Left colon (tissue), 2 donors: Measurements from ENCODE around the gene HTR4. TPM values are rescaled to one million over a fixed set of nuclear protein-coding genes. Genes with fewer than 3 reads are reported as not detected.
A peak's percentile ranks its signal among the peaks of the same experiment; 100 is the strongest.

Experiments
- ATAC-seq: fragments of 200-7000 bp; cut with Tn5 transposase; one replicate; pipeline ENCODE4 v1.9.1; 2020; ENCODE audit warnings: mild to moderate bottlenecking, moderate library complexity
- DNase-seq, 2 donors: peaks; one replicate each; pipeline ENCODE4 v3.0.0-alpha.2; 2020
- intact Hi-C, 2 donors: fragments of 100-400 bp; cut with DNase I in 1 of 2; cut with micrococcal nuclease in 1 of 2; formaldehyde crosslinking; loops; one replicate each; pipeline versions ENCODE4 v1.11.2 to v1.14.0; 2022; cut with DNase I, micrococcal nuclease
- long read RNA-seq: library from polyadenylated mRNA; unstranded; transcript quantifications from one replicate; pipeline ENCODE4 v2.0.0, GENCODE V29; 2021
- total RNA-seq, 2 donors: library from RNA; stranded (reverse); fragmentation: NEBNext Ultra II Directional; extraction: Animal tissue kit (Norgen Biotek cat#: 25700); gene quantifications; one replicate each; pipeline ENCODE4 v1.2.1, GENCODE V29; 2021
- donor health status: DM: no; HTN: no; CAD: no.
- donor health status: DM: yes; HTN: yes; CAD: no.

Gene HTR4, protein sequence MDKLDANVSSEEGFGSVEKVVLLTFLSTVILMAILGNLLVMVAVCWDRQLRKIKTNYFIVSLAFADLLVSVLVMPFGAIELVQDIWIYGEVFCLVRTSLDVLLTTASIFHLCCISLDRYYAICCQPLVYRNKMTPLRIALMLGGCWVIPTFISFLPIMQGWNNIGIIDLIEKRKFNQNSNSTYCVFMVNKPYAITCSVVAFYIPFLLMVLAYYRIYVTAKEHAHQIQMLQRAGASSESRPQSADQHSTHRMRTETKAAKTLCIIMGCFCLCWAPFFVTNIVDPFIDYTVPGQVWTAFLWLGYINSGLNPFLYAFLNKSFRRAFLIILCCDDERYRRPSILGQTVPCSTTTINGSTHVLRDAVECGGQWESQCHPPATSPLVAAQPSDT
- total RNA-seq, result 10 to 100 TPM; 12.2 to 19.0 TPM
- long read RNA-seq, partial matches to known transcripts, result 1 of 16 reads
- long read RNA-seq, other reads (novel, unspliced or antisense), result 13 of 16 reads

DNA sequence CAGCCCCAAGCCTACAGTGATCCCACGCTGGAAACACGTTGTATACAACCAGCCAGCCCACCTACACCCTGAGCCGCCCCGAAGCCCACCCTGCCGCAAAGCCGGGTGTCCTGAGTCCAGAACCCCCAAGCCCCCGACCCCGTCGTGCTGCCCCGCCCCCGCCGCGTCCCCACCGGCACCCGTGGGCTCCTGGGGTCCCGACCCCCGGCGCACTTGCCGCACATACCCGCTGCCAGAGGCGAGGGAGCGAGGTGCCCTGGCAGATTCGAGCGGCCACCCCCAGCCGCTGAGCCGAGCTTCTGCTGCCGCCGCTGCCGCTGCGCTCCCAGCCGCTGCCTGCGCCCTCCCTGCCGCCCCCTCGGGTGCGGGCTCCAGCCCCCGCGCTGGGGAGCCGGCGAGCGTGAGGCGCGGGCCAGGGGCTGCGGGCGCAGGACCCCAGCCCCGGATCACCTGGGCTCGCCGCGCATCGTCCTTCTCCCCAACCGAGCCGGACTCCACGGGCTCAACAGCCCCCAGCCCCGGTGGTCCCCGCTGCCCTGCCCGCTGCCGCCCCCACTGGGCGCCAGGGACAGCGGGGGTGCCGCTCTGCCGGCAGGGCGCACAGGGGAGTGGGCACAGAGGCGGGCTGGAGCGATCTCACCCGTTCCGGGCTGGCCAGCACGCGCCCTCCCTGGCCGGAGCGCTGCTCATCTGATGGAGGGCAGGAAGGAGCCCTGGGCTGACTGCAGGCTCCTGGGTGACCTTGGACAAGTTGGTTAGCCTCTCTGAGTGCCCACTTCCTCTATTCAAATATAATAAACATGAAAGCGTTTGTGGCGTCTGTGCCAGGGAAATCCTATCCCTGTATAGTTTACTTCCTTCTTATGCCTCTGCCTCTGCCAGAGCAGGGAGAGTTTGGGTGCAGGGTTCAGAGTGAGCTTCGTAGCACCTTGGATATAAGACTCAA, at the start of gene HTR4:
Gene HTR4, minus strand, starts transcription at position 692 of the 946 bp plus-strand sequence. CDS start 17,513 bp downstream, outside the sequence.
- intact Hi-C loops, result no loop called here

DNA sequence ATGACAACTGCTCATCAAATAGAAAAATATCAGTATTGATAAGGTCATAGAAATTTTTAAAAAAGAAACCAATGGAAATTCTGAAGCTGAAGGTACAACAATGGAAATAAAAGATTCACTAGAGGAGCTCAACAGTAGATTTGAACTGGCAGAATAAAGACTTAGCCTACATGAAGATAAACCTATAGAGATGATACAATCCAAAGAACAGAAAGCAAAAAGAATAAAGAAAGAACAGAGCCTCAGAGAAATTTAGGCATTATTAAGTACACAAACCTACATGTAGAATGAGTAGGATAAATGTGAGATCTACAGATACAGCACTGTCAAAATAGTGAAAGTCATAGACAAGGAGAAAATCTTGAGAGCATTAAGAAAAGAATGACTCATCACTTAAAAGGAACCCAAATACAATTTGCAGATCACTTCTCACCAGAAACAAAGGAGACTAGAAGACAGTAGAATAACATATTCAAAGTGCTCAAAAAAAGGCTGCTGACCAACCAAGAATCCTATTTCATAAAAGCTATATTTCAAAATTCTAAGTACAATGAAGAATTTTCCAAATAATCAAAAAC, 47.8 kb upstream of the HTR4 start:
- no peak for ATAC-seq
- DNase-seq, result no peak
- intact Hi-C loops, result no loop called here

More for the DNA sequence above, at the start of gene HTR4:
- peak; percentile 54 to 71 for DNase-seq
- peak; percentile 92 for ATAC-seq

DNA sequence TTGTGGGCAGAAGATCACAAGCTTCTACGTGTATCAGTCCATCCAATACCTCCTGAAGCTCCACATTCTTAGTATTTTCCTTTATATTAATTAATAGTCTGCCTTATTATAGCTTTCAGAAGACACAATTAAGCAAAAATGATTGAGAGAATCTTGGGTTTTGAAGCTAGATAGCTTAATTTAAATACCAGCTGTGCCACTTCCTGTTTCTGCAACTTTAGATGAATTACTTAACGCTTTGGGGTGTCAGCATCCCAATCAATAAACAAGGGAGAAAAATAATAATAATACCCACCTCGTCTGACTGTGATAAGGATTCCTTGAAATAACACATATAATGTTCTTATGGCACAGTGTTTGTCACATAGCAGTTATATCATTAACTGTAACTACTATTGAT, 44.7 kb upstream of the HTR4 start:
- ATAC-seq (no peak), DNase-seq (no peak)
- intact Hi-C loops, result no loop called here

DNA sequence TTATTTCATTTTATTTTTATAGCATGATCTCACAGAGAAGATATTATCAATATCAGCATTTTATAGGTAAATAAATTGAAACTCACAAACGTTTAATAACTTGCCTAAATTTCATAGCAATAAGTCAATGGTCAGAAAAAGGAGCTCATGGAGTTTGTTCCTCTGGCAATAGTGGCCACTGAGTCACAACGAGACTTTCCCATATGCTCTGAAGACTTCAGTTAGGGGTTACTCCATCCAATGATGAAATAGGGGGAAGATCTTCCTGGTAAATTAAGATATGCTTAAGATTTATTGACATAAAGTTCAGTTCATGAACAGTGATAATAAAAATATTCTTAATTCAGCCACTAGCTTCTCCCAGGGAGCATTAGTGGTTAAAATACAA, 43.5 kb upstream of the HTR4 start:
- intact Hi-C loops, result no loop called here
- DNase-seq (no peak), ATAC-seq (no peak)

DNA sequence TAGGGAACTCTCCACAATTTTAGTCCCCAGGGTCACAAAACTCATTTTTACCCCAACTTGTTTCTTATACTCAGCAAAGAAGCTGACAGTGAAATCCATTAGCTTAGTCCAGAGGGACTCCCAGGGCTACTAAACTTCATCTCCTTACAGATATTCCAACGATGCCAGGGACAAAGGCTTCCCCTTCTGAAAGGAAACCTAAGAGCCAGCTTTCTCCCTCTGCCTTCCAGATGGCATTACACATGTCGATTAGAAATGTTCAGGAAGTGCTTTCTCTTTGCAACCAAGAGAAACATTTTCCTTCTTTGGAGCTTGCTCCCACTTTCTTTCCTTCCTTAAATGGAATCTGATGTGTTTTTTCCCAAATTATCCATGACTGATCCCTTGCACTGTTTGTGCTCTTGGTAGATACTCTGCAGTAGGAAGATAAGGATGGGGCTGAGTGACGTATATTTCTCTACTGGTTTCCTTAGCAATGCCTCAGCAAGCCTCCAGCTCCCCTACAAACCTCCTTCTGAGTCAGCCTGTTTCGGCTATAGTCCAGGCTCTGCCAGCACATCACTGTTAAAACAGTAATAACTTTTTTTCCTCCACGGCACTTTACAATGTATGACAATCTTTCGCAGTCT, 43.0 kb upstream of the HTR4 start:
- DNase-seq, result no peak
- intact Hi-C loops, result no loop called here
- no peak for ATAC-seq

DNA sequence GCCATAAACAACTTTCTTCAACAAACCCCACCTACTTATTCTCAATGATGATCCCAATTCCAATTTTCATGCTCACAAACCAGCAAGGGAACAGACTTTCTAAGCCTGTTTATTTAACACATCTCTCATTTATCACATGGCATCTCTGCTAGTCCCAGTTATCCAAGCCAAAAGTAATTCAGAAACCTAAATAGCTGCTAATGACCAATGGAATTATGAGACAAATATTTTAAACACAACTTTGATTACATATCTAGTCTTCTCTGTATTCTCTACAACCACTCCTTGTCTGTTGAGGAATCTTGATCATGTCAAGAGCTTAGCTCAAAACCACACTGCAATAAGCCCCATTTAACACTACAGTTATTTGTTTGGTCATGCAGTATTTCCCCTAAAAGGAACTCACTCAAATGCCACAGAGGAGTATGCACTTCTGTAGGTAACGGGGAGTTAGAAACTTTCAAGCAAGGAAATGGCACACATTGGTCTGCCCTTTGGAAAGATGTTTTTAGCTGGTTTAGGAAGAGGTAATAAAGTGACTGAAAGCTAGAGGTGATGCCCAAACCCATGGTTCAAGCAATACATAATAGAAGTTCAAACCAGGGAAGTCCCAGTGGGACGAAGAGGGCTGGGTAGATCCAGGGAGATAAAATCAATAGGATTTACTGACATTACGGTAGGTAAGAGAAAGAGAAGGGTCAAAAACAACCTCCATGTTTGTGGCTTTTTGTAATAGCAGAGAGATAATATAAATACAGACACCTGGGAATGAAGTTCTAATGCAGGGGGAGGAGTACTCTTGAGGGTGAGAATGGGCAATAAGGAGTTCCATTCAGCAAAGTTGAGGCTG, 42.1 kb upstream of the HTR4 start:
- intact Hi-C loops, result no loop called here
- no peak for DNase-seq
- ATAC-seq, result no peak

DNA sequence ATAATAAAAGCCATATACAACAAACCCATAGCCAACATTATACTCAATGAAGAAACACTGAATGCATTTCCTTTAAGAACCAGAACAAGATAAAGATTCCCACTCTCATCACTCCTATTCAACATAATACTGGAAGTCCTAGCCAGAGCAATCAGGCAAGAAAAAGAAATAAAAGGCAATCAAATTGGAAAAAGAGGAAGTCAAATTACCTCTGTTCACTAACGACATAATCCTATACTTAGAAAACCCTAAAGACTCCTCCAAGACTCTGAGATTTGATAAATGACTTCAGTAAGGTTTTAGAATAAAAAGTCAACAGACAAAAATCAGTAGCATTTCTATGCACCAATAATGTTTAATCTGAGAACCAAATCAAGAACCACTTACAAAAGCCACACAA, 36.6 kb upstream of the HTR4 start:
- DNase-seq, result no peak
- intact Hi-C loops, result no loop called here
- ATAC-seq, result no peak

DNA sequence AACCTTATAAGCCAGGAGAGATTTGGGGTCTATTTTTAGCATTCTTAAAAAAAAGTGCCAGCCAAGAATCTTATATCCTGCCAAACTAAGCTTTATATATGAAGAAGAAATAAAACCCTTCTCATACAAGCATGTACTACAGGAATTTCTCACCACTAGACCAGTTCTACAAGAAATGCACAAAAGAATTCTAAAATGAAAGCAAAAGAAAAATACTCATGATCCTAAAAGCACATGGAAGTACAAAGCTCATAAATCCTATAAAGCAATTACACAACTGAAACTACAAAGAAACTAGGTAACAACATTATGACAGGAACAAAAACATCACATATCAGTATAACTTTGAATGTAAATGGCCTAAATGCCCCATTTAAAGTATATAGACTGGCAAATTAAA, 34.5 kb upstream of the HTR4 start:
- ATAC-seq (peak; percentile 72), DNase-seq (no peak)
- intact Hi-C loops, result no loop called here

DNA sequence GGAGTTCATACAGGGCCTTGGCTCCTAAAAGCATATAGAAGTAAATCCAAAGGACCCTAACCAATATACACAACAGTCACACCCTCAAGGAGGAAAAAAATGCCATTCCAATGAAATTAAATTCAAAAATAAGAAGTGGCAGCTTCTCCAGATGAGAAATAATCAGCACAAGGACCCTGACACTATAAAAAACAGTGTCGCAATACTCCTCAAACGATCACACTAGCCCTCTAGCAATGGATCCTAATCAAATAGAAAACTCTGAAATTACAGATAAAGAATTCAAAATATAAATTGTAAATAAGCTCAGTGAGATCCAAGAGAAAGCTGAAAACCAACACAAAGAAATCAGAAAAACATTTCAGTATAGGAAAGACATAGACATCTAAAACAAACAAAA, 33.5 kb upstream of the HTR4 start:
- ATAC-seq (no peak), DNase-seq (no peak)
- intact Hi-C loops, result no loop called here

DNA sequence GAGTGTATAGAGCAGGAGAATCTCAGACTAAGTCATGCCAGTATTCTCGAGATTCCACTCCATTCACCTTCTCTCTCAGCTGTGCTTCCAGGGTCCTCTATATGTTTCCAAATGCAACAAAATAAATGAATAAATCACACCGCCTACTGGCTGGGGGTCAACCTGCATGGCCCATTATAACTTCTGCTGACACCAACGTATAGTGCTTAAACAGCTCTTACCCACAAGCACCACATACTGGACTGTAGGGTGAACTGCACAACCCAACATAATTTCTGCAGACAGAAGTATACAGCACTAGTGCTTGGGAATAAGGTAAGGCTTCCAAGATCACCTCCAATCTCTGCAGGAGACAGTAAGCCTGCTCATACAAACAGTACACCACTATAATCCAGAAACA, 33.1 kb upstream of the HTR4 start:
- ATAC-seq, result peak; percentile 97
- DNase-seq, result peak in 1 of 2 donors; percentile 32
- intact Hi-C loops, result no loop called here

DNA sequence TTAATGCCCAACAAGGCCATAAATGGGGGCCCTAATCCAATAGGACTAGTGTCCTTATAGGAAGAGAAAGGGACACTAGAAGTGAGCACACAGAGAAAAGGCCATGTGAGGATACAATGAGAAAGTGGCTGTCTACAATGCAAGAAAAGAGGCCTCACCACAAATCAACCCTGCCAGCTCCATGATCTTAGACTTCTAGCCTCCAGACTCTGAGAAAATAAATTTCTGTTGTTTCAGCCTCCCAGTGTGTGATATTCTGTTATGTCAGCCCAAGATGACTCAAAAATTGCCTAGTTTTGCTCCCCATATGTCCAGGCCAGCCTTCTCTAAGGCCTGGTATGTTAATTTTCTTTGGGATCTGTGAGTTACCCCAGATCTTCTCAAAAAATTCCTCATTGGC, 32.3 kb upstream of the HTR4 start:
- intact Hi-C loops, result no loop called here
- DNase-seq (no peak), ATAC-seq (no peak)

DNA sequence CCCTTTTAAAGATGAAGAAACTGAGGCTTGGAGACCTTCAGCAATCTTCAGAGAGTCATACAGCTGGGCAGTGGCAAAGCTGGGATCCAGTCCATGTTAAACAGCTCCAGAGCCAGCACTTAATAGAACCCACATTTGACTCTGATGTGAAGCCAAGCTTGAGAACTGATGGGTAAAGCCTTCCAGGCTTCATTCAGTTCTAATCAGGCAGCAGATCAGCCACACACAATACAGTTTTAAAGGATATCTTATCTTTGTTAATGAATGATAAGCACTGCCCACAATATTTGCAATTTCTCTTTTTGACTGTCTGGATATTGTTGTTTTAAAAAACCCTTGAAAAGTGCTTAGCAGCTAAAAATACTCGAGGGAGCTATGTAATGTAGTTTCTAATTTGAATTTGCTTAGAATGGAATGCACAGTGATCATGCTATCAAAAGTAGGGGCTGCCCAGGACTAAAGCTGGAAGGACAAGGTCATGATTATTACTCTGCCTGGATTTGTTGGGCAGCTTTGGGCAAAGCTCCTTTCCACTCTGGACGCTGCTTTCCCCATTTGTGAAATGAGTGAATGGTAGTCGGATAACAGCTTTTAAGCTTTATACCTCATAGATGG, 31.3 kb upstream of the HTR4 start:
- ATAC-seq (no peak), DNase-seq (no peak)
- intact Hi-C loops, result no loop called here

DNA sequence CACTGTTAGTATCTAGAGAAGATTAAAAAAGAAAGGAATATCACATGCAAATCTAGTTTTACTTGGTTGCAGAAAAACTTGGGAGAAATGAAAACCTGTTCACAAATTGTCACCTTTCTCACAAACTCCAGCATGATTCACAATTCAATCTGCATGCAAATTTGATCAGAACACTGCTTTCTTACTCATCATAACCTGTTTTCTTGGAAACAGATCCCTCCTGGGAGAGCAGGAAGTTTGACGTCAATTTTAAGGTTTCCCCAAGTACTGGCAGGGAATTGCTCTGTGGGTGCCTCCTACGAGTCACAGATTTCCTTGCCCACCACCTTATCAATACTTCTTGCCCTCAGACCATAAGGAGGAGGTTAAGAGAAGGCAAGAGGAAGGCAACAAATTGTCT, 30.2 kb upstream of the HTR4 start:
- intact Hi-C loops, result no loop called here
- ATAC-seq (no peak), DNase-seq (no peak)

DNA sequence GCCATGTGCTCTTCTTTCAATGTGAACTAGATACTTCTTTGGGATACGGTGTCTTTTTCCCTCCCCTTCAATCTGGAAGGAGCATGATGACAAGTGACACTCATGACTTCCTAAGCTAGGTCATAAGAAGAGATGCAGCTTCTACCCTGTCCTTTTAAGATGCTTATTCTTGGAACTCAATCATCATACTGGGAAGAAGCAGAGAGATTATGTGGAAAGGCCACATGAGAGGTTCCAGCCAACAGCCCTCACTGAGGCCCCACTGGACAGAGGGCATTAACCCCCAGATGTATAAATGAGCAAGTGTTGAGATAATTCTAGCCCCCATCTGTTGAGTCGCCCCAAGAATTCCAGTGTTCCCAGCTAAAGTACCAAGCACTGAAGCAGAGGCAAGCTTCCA, 29.3 kb upstream of the HTR4 start:
- intact Hi-C loops, result no loop called here
- ATAC-seq, result no peak
- no peak for DNase-seq

DNA sequence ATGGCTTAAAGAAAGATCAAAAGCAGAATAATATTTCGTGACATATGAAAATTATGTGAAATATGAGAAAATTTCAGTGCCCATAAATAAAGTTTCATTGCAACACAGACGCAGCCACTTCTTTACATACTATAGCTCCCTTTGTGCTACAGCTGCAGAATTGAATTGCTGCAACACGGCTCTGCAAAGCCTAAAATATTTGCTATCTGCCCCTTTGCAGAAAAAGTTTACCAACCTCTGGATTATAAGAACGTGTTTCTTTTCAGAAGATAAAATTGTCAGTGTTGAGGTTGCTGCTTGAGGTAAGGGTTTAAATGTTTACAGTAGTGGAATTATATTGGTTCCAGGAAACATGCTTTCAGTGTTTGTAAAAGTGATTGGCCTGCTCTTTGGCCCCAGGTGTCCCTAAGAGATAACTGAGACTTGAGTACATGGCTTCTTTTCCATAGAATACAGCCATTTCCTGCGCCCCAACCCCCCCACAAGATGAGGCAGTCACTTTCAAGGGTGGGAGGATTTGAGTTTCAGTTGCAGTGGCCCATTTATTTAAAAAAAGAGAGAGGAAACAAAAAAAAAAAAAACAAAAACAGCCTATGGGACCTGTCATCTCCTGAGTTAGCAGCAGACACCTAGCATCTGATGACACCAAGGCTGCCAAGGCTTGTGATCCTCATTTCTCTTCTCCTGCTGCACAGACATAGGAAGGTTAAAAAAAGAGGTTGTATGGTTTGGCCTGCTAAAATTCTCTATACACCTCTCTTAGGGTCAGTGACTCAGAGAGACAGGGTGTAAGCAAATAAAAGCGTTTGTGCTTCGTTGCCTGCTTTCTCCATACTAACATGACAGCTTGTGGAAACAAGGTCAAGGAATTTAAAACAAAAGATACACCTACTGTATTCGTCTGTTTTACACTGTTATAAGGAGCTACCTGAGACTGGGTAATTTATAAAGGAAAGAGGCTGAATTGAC, 28.0 kb upstream of the HTR4 start:
- ATAC-seq (peak; percentile 94), DNase-seq (peak in 1 of 2 donors; percentile 20)
- intact Hi-C loops, result no loop called here

DNA sequence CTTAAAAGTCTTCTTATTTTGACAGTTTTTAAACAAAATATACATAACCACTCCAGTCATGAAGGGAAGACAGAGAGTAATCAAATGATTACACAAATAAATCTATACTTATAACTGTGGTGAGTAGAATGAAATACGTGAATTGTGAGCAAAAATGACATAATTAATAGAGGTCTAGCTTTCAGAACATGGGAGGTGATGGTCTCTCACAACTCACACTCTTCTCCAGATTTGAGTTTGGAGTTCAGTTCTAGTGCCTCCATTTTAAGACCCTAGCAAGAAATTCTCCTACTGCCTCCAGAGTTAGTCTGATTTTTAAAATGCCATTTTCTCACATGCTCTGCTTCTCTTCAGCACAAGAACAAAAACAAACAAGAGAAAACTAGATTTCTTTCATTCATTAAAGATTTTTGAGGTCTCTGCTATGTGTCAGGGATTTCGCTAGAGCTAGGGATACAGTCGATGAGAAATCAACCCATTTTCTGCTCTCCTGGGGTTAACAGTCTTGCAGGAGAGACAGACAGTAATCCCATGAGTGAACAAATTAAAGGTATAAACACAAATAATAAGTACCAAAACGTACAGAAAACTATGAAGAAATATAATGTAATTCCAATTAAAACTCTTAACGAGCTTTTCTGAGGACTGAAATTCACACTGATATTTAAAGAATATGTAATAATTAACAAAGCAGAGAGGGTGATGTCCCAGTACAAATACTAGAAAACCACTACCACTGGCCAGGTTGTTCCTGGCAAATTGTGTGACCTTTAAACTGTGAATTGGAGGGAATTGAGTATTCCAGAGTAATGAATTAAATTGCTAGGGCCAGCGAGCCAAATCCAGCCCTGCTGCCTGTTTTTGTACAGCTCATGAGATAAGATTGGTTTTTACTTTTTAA, 27.1 kb upstream of the HTR4 start:
- intact Hi-C loops, result no loop called here
- DNase-seq (no peak), ATAC-seq (peak; percentile 77)
